Ovary (tissue), 9 donors: ENCODE results near the gene NKD2. TPM values are rescaled to one million over a fixed set of nuclear protein-coding genes. Genes with fewer than 3 reads are reported as not detected.
A peak's percentile ranks its signal among the peaks of the same experiment; 100 is the strongest.
"Not testable (repeated sequence)": the region's sequence is repeated elsewhere in the genome, so short reads cannot be mapped to it uniquely, and the experiment has no call there.

Experiments
- DNase-seq, 5 donors: peaks; one replicate each; pipeline ENCODE4 v3.0.0-alpha.2; 2019 to 2020
- H3K27ac ChIP-seq, 2 donors: fragments of 200-600 bp; one replicate each; pipeline versions ENCODE4 v1.5.1 to v1.8.0; 2019 to 2022
- H3K27me3 ChIP-seq: fragments of 200-600 bp; one replicate; pipeline ENCODE4 v1.8.0; 2022
- H3K36me3 ChIP-seq: fragments of 200-600 bp; sonication (generic); one replicate; pipeline ENCODE4 v1.5.1; 2019
- H3K4me1 ChIP-seq: one replicate; pipeline ENCODE4 v1.8.1; 2013; ENCODE audit warnings: mild to moderate bottlenecking, moderate library complexity; ENCODE audit not compliant: insufficient read depth
- H3K4me3 ChIP-seq: fragments of 200-600 bp; sonication (generic); one replicate; pipeline ENCODE4 v1.5.1; 2017
- H3K9me3 ChIP-seq, 2 donors: fragments of 200-600 bp in 1 of 2; sonication (generic) in 1 of 2; one replicate each; pipeline versions ENCODE4 v1.5.1 to v1.8.1; 2013 to 2019; ENCODE audit warnings: mild to moderate bottlenecking in 1 of 2, moderate library complexity in 1 of 2
- EP300 ChIP-seq: sonication (generic); formaldehyde crosslinking; IDR thresholded peaks from one replicate; pipeline ENCODE4 v1.6.1; 2017; ENCODE audit warnings: antibody characterized with exemption
- POLR2A ChIP-seq: fragments of 450-650 bp; IDR thresholded peaks from one replicate; pipeline ENCODE4 v1.6.1; 2017; ENCODE audit warnings: antibody characterized with exemption, mild to moderate bottlenecking, moderate library complexity
- WGBS, 3 donors: extraction: QIAGEN DNeasy Blood & Tissue Kit in 1 of 3; methylation state at CpG; one replicate each; pipeline versions ENCODE4 v1.1.5 to v1.1.7; 2013 to 2017; 5-methylcytosine and 5-hydroxymethylcytosine counted together
- intact Hi-C, 4 donors: fragments of 100-400 bp; cut with DNase I; formaldehyde crosslinking; loops; one replicate each; pipeline versions ENCODE4 v1.11.0 to v1.15.1; 2022 to 2023
- polyA plus RNA-seq, 2 donors: library from polyadenylated mRNA; stranded (reverse); fragments of 200-250 nt in 1 of 2; fragments of 350-450 nt in 1 of 2; fragmentation: Illumina TruSeq in 1 of 2; extraction: RNeasy Lipid Tissue Mini Kit (QIAGEN cat#74804) in 1 of 2; gene quantifications; one replicate each; pipeline ENCODE4 v1.2.3, GENCODE V29; 2013 to 2014
- total RNA-seq, 7 donors: library from RNA; depleted of rRNA in 2 of 7; stranded (reverse); fragments of >200 nt in 2 of 7; fragmentation: NEBNext Ultra II Directional in 3 of 7; extraction: Animal tissue kit (Norgen Biotek cat#: 25700) in 3 of 7; gene quantifications; one replicate each; pipeline versions ENCODE4 v1.1.0 to v1.2.4, GENCODE V29; 2016 to 2023
- TF ChIP-seq, protein P1 (sequence below), 3 donors: fragments of 450-650 bp in 2 of 3; fragments of 200-600 bp in 1 of 3; IDR thresholded peaks; one replicate each; pipeline versions ENCODE4 v1.5.1 to v1.8.0; 2016 to 2022; ENCODE audit warnings: antibody characterized with exemption in 3 of 3, mild to moderate bottlenecking in 1 of 3
- donor health status: DM: no; HTN: no; CAD: no; lungs with moderate emphysema.
- donor health status: DM: no; HTN: no; CAD: no.
- donor health status: Bipolar disorder and iron deficiency.
- donor health status: DM: yes; HTN: yes; CAD: no.
- donor health status: DM: no; HTN: no; CAD: no.
- donor health status: DM: yes; HTN: yes; CAD: no.

The NKD2 gene
- total and polyA plus RNA-seq, 9 donors: 0.33 to 17.2 (median 1.4) TPM; not detected in 1

DNA sequence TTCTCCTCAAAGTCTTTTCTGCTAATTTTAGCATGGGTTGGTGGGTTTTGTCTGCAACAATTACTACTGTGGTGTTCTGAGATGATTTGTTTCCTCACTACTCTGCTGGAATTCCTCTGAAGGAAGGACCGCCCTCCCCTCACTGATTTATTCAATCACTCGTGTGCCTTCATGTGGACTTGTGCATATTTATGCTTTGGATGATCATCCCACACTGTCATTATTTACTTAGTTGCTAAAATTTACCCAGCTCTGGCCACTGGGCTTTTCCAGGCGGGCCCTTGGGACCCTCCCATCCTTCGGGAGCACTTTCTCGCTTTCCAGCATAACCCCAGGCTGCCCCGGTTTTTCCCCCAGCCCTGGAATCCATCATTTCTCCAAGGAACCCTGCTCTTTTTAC lies 41.7 kb upstream of the NKD2 start:
- WGBS, 3 donors: 81 to 90% (median 88%) methylated on average over 6 of the region's 6 CpGs
- Histone ChIP-seq H3K27me3 (no peaks in the 10 kb centered on the region), H3K4me1 (peaks cover 12% of the 10 kb centered on the region), H3K36me3 (no peaks in the 10 kb centered on the region), H3K9me3 (no peaks in the 10 kb centered on the region), H3K27ac (no peak overlapping the region), H3K4me3 (no peak overlapping the region)
- no peak for DNase-seq
- no peak for TF ChIP-seq EP300
- TF ChIP-seq, protein P1, sequence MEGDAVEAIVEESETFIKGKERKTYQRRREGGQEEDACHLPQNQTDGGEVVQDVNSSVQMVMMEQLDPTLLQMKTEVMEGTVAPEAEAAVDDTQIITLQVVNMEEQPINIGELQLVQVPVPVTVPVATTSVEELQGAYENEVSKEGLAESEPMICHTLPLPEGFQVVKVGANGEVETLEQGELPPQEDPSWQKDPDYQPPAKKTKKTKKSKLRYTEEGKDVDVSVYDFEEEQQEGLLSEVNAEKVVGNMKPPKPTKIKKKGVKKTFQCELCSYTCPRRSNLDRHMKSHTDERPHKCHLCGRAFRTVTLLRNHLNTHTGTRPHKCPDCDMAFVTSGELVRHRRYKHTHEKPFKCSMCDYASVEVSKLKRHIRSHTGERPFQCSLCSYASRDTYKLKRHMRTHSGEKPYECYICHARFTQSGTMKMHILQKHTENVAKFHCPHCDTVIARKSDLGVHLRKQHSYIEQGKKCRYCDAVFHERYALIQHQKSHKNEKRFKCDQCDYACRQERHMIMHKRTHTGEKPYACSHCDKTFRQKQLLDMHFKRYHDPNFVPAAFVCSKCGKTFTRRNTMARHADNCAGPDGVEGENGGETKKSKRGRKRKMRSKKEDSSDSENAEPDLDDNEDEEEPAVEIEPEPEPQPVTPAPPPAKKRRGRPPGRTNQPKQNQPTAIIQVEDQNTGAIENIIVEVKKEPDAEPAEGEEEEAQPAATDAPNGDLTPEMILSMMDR (IDR thresholded peaks at IDR 0.05): no peak
- TF ChIP-seq POLR2A: no peak
- intact Hi-C loops: no loop called here

DNA sequence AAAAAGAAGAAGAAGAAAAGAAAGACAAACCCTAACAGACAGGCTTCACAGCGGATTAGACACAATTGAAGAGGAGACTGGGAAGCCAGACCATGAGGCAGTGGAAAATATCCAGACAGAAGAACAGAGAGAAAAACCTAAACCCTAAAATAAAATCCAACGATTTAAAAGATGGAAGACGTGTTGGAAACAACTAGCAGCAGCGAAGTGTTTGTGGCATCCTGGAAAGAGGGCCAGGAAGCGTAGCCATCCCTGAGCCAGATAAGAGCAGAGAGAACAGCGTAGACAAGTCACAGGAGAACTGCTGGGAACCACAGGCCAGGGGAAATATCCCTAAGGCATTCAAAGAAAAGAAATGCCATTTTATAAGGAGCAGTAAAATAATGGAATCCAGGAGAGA lies 39.7 kb upstream of the NKD2 start:
- Histone ChIP-seq H3K27me3 (no peaks in the 10 kb centered on the region), H3K4me3 (no peak overlapping the region), H3K36me3 (no peaks in the 10 kb centered on the region), H3K4me1 (peaks cover 6% of the 10 kb centered on the region), H3K9me3 (no peaks in the 10 kb centered on the region), H3K27ac (no peak overlapping the region)
- intact Hi-C loops: no loop called here
- WGBS, 3 donors: 37 to 47% (median 46%) methylated on average over 6 of the region's 6 CpGs
- TF ChIP-seq, protein P1 (IDR thresholded peaks at IDR 0.05): no peak
- TF ChIP-seq POLR2A (no peak), EP300 (no peak)
- DNase-seq: no peak

DNA sequence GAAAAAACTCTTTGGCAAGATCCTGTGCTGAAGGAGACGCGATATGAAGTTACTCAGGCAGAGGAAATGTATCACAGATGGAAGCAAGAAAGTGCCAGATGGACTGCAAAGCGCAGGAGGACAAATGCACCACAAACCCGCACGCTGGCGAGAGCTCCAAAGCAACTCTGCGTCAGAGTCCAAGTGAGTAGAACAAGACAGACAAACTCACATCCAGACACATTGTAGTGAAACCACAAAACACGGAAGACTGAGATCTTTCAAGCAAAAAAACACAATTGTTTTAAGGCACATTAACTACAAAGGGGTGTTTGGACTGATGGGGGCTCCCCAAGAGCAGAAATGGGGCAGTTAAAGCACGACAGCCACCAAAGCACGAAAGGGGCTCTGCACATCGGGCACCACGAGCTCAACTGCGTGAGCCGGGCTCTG lies 39.2 kb upstream of the NKD2 start:
- H3K36me3 ChIP-seq: no peaks in the 10 kb centered on the region
- peaks cover 2% of the 10 kb centered on the region for H3K4me1 ChIP-seq
- no peak overlapping the region for H3K4me3 ChIP-seq
- no peak overlapping the region for H3K27ac ChIP-seq
- H3K27me3 ChIP-seq: no peaks in the 10 kb centered on the region
- TF ChIP-seq, protein P1 (IDR thresholded peaks at IDR 0.05): no peak
- TF ChIP-seq EP300 (no peak), POLR2A (no peak)
- DNase-seq: no peak
- H3K9me3 ChIP-seq: no peaks in the 10 kb centered on the region
- intact Hi-C loops: no loop called here
- WGBS, 3 donors: 32 to 45% (median 34%) methylated on average over 14 of the region's 14 CpGs

DNA sequence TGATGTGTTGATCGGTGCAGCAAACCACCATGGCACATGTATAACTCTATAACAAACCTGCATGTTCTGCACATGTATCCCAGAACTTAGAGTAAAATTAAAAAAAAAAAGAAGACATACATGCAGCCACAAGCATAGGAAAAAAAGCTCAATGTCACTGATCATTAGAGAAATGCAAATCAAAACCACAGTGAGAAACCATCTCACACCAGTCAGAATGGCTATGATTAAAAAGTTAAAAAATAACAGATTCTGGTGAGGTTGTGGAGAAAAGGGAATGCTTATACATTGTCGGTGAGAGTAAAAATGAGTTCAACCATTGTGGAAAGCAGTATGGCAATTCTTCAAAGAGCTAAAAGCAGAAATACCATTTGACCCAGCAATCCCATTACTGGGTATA lies 36.0 kb upstream of the NKD2 start:
- H3K27ac ChIP-seq, DNase-seq, H3K4me1 ChIP-seq, H3K9me3 ChIP-seq, H3K4me3 ChIP-seq, H3K36me3 ChIP-seq, intact Hi-C loops, H3K27me3 ChIP-seq: not testable (repeated sequence)
- 69 to 77% (median 71%) methylated on average over 2 of the region's 2 CpGs for WGBS, 3 donors

DNA sequence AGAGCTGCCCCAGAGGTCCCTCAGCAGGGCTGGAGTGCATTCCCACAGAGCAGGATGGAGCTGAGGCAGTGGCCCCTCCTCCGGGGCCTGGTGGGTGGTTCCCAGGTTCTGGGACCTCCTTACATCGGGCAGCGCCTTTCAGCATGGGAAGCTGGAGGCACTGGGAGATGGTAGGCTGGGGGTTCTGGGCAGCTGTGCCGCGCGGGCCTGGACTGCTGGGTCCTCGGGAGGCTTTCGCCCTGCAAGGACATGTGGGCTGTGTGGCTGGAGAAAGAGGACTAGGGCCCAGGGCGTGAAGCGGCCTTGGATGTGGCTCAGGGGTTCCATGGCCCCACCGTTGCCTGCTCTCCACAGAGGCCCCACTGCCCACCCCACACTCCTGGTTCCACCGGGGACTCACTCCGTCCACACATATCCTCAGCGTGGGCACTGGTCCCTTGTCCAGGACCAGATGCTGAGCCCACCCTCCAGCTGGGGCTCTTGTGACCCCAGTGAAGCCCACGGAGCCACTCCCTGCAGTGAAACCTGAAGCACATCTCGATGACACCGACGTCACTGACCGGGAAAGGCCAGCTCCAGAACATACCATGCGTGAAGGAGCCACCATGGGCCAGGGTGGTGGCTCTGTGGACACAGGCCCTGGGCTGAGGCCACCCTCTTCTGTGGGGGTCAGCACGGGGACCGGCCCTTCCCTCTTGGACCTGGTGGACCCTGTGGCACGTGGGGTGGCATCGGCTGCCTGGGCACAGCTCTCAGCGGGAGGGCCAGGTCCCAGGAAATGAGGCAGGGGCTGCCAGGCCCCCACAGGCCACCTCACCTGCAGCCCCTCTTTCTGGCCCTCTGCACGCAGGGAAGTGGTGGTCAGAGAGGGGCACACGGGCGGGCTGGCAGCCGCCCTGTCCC lies 31.5 kb upstream of the NKD2 start:
- no peaks in the 10 kb centered on the region for H3K27me3 ChIP-seq
- no peak overlapping the region for H3K27ac ChIP-seq
- TF ChIP-seq, protein P1 (IDR thresholded peaks at IDR 0.05): no peak
- TF ChIP-seq EP300 (no peak), POLR2A (no peak)
- no peaks in the 10 kb centered on the region for H3K4me1 ChIP-seq
- 92 to 95% (median 94%) methylated on average over 25 to 29 of the region's 29 CpGs for WGBS, 3 donors
- H3K36me3 ChIP-seq: no peaks in the 10 kb centered on the region
- DNase-seq: peak in 1 of 5 donors; percentile 6
- H3K4me3 ChIP-seq: no peak overlapping the region
- H3K9me3 ChIP-seq: no peaks in the 10 kb centered on the region
- intact Hi-C loops: no loop called here
